Measurements from ENCODE around the gene SLC40A1.

DNA sequence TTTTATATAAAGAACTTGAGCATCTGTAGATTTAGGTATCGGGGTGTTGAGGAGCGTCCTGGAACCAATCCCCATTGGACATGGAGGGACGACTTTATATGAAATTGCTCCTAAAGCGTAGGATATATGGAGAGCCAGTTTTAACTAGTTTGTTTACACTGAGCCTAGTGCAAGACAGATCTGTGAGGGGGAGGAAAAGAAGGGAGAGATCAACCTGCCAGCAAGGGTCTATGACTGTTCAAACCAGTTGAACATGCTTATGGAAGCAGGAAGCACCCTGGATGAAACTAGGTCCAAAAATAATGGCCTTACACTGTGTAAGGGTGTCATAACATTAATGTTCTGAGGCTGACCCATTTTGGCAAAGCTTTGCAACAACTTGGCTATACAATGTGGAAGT is 34.0 kb upstream of the SLC40A1 start:
- TF ChIP-seq, protein P1, sequence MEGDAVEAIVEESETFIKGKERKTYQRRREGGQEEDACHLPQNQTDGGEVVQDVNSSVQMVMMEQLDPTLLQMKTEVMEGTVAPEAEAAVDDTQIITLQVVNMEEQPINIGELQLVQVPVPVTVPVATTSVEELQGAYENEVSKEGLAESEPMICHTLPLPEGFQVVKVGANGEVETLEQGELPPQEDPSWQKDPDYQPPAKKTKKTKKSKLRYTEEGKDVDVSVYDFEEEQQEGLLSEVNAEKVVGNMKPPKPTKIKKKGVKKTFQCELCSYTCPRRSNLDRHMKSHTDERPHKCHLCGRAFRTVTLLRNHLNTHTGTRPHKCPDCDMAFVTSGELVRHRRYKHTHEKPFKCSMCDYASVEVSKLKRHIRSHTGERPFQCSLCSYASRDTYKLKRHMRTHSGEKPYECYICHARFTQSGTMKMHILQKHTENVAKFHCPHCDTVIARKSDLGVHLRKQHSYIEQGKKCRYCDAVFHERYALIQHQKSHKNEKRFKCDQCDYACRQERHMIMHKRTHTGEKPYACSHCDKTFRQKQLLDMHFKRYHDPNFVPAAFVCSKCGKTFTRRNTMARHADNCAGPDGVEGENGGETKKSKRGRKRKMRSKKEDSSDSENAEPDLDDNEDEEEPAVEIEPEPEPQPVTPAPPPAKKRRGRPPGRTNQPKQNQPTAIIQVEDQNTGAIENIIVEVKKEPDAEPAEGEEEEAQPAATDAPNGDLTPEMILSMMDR (IDR thresholded peaks at IDR 0.05; ENCODE audit: low read depth, low read length, poor library complexity, severe bottlenecking) = no peak
- no peak for TF ChIP-seq EZH2phosphoT487 (IDR thresholded peaks at IDR 0.05; ENCODE audit: borderline replicate concordance, low read length)

Measured in DOHH2 (cell line).